Adrenal gland (tissue), 5 donors: Measurements from ENCODE around the gene MICA.

Experiments used
- POLR2A ChIP-seq, 2 donors: fragments of 450-650 bp; IDR thresholded peaks; one replicate each; pipeline ENCODE4 v1.6.1; 2017; ENCODE audit warnings: antibody characterized with exemption in 2 of 2, mild to moderate bottlenecking in 2 of 2, moderate library complexity in 1 of 2
- TF ChIP-seq, protein P1 (sequence below), 6 experiments: fragments of 450-650 bp in 4 of 6; fragments of 200-600 bp in 2 of 6; sonication (generic) in 1 of 6; IDR thresholded peaks; 1 replicate in 5 of 6; 2 replicates in 1 of 6; pipeline versions ENCODE4 v1.5.1 to v1.8.0; 2016 to 2021; ENCODE audit warnings: antibody characterized with exemption in 6 of 6, mild to moderate bottlenecking in 2 of 6, moderate library complexity in 1 of 6
- donor health status: DM: no; HTN: no; CAD: no.

GRCh38 chr6:31400467-31401289, 2.7 kb upstream of the MICA start:
- TF ChIP-seq, protein P1, sequence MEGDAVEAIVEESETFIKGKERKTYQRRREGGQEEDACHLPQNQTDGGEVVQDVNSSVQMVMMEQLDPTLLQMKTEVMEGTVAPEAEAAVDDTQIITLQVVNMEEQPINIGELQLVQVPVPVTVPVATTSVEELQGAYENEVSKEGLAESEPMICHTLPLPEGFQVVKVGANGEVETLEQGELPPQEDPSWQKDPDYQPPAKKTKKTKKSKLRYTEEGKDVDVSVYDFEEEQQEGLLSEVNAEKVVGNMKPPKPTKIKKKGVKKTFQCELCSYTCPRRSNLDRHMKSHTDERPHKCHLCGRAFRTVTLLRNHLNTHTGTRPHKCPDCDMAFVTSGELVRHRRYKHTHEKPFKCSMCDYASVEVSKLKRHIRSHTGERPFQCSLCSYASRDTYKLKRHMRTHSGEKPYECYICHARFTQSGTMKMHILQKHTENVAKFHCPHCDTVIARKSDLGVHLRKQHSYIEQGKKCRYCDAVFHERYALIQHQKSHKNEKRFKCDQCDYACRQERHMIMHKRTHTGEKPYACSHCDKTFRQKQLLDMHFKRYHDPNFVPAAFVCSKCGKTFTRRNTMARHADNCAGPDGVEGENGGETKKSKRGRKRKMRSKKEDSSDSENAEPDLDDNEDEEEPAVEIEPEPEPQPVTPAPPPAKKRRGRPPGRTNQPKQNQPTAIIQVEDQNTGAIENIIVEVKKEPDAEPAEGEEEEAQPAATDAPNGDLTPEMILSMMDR (IDR thresholded peaks at IDR 0.05): no peak
- TF ChIP-seq POLR2A (IDR thresholded peaks at IDR 0.05): peak in 1 of 2 donors; percentile 56
